ENCODE measurements around the gene MUTYH. TPM values are rescaled to one million over a fixed set of nuclear protein-coding genes. Genes with fewer than 3 reads are reported as not detected.
A peak's percentile ranks its signal among the peaks of the same experiment; 100 is the strongest.

The MUTYH gene
- total and polyA plus RNA-seq, 9 of the 15 experiments (the other 6 are each of a cell fraction or from before 2014, with no cell fraction given) = 3.4 to 53.5 (median 29.0) TPM

DNA sequence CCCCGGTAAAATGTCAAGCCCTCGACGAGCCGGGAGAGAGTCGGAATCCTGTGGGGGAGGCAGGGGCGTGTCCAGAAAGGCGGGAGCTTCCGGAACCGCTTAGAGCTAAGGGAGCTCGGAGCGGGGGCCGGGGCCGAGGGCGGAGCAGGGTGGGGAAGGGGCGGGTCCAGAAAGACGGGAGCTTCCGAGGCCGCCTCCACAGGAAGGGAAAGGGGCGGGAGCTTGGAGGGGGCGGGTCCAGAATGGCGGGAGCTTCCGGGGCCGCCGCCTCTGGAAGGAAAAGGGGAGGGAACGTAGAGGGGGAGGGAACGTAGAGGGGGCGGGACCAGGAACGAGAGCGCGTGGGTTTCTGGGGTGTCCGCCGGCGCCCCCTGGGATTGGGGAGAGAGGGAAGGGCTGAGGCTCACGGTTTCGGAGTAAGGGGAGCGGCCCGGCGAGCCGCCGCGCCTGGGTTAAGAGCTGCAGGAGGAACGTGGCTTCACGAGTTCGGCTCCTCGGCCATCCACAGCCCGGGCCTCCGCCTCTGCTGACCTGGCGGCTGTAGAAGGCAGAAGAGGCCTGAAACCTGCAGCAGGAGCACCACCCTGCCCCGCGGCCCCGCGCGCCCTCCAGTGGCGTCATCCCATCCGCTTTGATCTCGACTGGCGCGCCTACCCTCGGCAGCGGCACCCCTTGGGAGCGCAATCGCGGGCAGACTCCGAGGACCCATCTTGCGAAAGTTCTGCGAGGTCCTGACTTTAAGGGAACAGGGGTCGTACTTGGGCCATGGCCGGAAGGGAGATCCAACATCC is 36.5 kb downstream of the MUTYH start (continued):
- TF ChIP-seq HNRNPLL (IDR thresholded peaks at IDR 0.05; ENCODE audit: low read depth, low read length, poor library complexity, severe bottlenecking) (peak; percentile 27), HDAC8 (tag; IDR thresholded peaks at IDR 0.05) (peak; percentile 62; the same call in 1 of the 2 replicates), SRSF9 (IDR thresholded peaks at IDR 0.05; ENCODE audit: borderline replicate concordance, low read depth, low read length) (no peak), TCF7L2 (IDR thresholded peaks at IDR 0.05; ENCODE audit: low read depth, low read length) (0 out of 2 replicates have a peak, but pooled peaks have one; percentile 36), ZNF239 (CRISPR knock-in tag; IDR thresholded peaks at IDR 0.05) (no peak; the same call in 1 of the 2 replicates), ARID2 (IDR thresholded peaks at IDR 0.05) (peak; percentile 60; the same call in 1 of the 2 replicates), POLR3A (IDR thresholded peaks at IDR 0.05; ENCODE audit: borderline replicate concordance, extremely low read depth, insufficient read depth, insufficient read length) (no peak), L3MBTL2 (IDR thresholded peaks at IDR 0.05) (peak; percentile 49), ERF (CRISPR knock-in tag; IDR thresholded peaks at IDR 0.05) (peak; percentile 81), POLR2A (conservative IDR thresholded peaks at IDR 0.05) (peak; percentile 97), CEBPB (tag; IDR thresholded peaks at IDR 0.05) (peak; percentile 91)
- TF ChIP-seq, protein P1, sequence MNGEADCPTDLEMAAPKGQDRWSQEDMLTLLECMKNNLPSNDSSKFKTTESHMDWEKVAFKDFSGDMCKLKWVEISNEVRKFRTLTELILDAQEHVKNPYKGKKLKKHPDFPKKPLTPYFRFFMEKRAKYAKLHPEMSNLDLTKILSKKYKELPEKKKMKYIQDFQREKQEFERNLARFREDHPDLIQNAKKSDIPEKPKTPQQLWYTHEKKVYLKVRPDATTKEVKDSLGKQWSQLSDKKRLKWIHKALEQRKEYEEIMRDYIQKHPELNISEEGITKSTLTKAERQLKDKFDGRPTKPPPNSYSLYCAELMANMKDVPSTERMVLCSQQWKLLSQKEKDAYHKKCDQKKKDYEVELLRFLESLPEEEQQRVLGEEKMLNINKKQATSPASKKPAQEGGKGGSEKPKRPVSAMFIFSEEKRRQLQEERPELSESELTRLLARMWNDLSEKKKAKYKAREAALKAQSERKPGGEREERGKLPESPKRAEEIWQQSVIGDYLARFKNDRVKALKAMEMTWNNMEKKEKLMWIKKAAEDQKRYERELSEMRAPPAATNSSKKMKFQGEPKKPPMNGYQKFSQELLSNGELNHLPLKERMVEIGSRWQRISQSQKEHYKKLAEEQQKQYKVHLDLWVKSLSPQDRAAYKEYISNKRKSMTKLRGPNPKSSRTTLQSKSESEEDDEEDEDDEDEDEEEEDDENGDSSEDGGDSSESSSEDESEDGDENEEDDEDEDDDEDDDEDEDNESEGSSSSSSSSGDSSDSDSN (IDR thresholded peaks at IDR 0.05; ENCODE audit: borderline replicate concordance in 1 of 2, low read depth in 2 of 2, low read length in 2 of 2) = peak in 1 of 2 experiments; percentile 83; a peak in 2 of 4 replicates
- TF ChIP-seq, protein P2, sequence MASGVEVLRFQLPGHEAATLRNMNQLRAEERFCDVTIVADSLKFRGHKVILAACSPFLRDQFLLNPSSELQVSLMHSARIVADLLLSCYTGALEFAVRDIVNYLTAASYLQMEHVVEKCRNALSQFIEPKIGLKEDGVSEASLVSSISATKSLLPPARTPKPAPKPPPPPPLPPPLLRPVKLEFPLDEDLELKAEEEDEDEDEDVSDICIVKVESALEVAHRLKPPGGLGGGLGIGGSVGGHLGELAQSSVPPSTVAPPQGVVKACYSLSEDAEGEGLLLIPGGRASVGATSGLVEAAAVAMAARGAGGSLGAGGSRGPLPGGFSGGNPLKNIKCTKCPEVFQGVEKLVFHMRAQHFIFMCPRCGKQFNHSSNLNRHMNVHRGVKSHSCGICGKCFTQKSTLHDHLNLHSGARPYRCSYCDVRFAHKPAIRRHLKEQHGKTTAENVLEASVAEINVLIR (CRISPR knock-in tag; IDR thresholded peaks at IDR 0.05) = peak; percentile 58
- TF ChIP-seq, protein P3, sequence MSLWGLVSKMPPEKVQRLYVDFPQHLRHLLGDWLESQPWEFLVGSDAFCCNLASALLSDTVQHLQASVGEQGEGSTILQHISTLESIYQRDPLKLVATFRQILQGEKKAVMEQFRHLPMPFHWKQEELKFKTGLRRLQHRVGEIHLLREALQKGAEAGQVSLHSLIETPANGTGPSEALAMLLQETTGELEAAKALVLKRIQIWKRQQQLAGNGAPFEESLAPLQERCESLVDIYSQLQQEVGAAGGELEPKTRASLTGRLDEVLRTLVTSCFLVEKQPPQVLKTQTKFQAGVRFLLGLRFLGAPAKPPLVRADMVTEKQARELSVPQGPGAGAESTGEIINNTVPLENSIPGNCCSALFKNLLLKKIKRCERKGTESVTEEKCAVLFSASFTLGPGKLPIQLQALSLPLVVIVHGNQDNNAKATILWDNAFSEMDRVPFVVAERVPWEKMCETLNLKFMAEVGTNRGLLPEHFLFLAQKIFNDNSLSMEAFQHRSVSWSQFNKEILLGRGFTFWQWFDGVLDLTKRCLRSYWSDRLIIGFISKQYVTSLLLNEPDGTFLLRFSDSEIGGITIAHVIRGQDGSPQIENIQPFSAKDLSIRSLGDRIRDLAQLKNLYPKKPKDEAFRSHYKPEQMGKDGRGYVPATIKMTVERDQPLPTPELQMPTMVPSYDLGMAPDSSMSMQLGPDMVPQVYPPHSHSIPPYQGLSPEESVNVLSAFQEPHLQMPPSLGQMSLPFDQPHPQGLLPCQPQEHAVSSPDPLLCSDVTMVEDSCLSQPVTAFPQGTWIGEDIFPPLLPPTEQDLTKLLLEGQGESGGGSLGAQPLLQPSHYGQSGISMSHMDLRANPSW (CRISPR knock-in tag; IDR thresholded peaks at IDR 0.05) = no peak; the same call in 1 of the 2 replicates
- TF ChIP-seq, protein P4, sequence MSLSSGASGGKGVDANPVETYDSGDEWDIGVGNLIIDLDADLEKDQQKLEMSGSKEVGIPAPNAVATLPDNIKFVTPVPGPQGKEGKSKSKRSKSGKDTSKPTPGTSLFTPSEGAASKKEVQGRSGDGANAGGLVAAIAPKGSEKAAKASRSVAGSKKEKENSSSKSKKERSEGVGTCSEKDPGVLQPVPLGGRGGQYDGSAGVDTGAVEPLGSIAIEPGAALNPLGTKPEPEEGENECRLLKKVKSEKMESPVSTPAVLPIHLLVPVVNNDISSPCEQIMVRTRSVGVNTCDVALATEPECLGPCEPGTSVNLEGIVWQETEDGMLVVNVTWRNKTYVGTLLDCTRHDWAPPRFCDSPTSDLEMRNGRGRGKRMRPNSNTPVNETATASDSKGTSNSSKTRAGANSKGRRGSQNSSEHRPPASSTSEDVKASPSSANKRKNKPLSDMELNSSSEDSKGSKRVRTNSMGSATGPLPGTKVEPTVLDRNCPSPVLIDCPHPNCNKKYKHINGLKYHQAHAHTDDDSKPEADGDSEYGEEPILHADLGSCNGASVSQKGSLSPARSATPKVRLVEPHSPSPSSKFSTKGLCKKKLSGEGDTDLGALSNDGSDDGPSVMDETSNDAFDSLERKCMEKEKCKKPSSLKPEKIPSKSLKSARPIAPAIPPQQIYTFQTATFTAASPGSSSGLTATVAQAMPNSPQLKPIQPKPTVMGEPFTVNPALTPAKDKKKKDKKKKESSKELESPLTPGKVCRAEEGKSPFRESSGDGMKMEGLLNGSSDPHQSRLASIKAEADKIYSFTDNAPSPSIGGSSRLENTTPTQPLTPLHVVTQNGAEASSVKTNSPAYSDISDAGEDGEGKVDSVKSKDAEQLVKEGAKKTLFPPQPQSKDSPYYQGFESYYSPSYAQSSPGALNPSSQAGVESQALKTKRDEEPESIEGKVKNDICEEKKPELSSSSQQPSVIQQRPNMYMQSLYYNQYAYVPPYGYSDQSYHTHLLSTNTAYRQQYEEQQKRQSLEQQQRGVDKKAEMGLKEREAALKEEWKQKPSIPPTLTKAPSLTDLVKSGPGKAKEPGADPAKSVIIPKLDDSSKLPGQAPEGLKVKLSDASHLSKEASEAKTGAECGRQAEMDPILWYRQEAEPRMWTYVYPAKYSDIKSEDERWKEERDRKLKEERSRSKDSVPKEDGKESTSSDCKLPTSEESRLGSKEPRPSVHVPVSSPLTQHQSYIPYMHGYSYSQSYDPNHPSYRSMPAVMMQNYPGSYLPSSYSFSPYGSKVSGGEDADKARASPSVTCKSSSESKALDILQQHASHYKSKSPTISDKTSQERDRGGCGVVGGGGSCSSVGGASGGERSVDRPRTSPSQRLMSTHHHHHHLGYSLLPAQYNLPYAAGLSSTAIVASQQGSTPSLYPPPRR (CRISPR knock-in tag; IDR thresholded peaks at IDR 0.05; ENCODE audit: borderline replicate concordance) = peak; percentile 75; the same call in 1 of the 2 replicates

Measured in K562 (cell line).